GM12865 (cell line): ENCODE results near the gene SCNN1G.

ENCODE experiments used
- DNase-seq: peaks from one replicate; pipeline ENCODE4 v3.0.0; 2010; ENCODE audit warnings: low read depth
- H3K4me3 ChIP-seq: 2 replicates; pipeline ENCODE4 v1.5.1; 2011; ENCODE audit warnings: mild to moderate bottlenecking, low read depth, low read length, control low read depth
- TF ChIP-seq, protein P1 (sequence below): IDR thresholded peaks from 2 replicates; pipeline ENCODE4 v1.5.1; 2011; ENCODE audit warnings: low read length, control low read depth, low read depth, inconsistent platforms; ENCODE audit not compliant: insufficient read depth; ENCODE audit errors: missing control alignments

SCNN1G gene

DNA sequence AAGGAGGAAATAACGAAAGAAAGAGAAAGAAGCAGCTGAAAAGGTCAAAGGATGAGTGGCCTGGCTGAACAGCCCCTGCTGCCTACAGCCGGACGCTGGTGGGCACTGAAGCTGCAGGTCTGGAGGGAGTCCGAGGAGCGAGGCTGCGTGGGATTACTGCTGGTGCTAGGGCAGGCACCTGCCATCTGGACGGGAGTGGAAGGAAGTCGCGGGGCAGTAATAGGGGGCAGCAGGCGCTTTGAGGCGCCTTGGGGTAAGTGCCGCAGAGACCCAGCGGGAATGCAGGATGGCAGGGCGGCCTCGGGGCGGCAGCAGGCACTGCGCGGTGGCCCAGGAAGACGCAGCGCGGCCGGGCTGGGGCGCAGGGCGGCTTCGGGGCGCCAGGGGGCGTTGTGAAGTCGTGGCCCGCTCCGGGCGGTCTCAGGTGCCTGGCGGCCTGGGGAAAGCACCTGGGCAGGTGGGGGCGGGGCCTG, 303 bp upstream of the SCNN1G start:
- peak; percentile 87 for DNase-seq
- TF ChIP-seq, protein P1, sequence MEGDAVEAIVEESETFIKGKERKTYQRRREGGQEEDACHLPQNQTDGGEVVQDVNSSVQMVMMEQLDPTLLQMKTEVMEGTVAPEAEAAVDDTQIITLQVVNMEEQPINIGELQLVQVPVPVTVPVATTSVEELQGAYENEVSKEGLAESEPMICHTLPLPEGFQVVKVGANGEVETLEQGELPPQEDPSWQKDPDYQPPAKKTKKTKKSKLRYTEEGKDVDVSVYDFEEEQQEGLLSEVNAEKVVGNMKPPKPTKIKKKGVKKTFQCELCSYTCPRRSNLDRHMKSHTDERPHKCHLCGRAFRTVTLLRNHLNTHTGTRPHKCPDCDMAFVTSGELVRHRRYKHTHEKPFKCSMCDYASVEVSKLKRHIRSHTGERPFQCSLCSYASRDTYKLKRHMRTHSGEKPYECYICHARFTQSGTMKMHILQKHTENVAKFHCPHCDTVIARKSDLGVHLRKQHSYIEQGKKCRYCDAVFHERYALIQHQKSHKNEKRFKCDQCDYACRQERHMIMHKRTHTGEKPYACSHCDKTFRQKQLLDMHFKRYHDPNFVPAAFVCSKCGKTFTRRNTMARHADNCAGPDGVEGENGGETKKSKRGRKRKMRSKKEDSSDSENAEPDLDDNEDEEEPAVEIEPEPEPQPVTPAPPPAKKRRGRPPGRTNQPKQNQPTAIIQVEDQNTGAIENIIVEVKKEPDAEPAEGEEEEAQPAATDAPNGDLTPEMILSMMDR = peak; percentile 94
- 0 out of 2 replicates have a peak overlapping the region, but pooled peaks have one; percentile 20 for H3K4me3 ChIP-seq

DNA sequence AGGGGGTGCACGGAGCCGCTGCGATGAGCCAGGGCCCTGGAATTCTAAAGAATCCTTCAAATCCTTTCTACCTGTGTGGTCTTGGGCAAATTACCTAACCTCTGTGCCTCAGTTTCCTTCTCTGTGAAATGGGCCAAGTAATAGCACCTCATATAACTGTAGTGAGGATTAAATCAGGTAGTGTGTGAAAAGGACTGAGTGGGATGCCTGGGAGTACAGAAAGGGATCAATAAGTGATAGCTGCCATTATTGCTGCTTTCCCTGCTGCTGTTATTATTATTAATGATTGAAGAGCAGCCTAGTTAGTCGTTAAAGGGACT, 958 bp downstream of the SCNN1G start:
- H3K4me3 ChIP-seq = no peak overlapping the region
- TF ChIP-seq, protein P1 = no peak
- no peak for DNase-seq

DNA sequence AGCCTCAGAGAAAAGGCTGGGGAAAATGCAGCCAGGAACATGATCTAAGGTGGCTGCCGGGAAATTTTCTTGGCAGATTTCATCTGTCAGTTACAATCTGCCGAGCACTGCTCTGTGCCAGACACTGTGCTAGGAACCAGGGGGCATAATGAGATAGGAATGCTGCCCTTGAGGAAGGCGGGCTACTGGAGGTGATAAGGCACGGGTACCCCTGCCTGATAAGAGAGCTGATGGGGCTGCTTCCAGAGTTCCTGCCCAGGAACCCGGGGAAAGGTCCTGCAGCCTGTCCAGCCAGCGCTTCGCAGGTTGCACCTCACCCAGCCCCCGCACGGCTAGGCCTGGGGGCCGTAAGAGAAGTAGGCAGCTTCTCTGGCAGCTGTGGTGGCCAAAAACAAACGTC, 3.1 kb downstream of the SCNN1G start:
- H3K4me3 ChIP-seq = no peak overlapping the region
- no peak for DNase-seq
- TF ChIP-seq, protein P1 = no peak

DNA sequence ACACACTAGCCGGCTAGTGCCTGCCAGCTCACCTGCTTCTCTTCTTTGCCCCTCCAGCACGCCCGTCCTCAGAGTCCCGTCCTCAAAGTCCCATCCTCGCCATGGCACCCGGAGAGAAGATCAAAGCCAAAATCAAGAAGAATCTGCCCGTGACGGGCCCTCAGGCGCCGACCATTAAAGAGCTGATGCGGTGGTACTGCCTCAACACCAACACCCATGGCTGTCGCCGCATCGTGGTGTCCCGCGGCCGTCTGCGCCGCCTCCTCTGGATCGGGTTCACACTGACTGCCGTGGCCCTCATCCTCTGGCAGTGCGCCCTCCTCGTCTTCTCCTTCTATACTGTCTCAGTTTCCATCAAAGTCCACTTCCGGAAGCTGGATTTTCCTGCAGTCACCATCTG, 3.6 kb downstream of the SCNN1G start:
- DNase-seq = no peak
- no peak overlapping the region for H3K4me3 ChIP-seq
- TF ChIP-seq, protein P1 = no peak

DNA sequence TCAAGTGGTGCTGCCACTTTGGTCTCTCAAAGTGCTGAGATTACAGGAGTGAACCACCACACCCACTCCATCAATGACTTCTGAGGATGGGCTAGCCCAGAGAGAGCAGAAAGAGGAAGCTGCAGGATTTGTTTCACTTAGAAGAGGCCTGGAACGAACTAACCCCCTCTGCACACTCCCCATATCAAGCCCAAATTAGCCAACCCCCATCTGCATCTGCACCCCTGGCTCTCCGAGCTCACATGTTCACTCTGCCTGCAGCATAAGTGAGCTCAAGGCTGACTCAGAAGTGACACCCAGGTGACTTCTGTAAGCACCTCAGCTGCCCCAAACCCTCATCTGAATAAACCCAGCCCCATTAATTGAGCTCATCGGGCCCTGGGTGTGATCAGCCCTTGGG, 4.8 kb downstream of the SCNN1G start:
- peak; percentile 3 for DNase-seq
- TF ChIP-seq, protein P1 = no peak
- no peak overlapping the region for H3K4me3 ChIP-seq

DNA sequence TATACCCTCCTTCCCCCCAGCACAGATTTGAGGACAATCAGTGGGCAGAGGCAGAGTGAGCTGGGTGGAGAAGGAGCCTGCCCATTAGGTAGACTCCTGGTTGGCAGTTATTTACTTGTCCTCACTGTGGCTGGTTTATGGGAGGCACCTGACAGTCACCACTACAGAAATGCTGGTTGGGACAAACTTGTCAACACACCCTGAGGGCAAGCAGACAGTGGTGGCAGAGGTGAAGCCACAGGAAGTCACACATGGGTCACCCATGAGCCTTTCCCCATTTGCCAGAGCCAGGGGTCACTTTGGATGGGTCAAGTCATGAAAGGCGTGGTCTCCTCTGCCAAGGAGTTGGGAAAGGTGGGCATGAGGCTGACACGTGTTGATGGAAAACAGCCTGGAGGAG, 6.4 kb downstream of the SCNN1G start:
- TF ChIP-seq, protein P1 = no peak
- no peak overlapping the region for H3K4me3 ChIP-seq
- no peak for DNase-seq

DNA sequence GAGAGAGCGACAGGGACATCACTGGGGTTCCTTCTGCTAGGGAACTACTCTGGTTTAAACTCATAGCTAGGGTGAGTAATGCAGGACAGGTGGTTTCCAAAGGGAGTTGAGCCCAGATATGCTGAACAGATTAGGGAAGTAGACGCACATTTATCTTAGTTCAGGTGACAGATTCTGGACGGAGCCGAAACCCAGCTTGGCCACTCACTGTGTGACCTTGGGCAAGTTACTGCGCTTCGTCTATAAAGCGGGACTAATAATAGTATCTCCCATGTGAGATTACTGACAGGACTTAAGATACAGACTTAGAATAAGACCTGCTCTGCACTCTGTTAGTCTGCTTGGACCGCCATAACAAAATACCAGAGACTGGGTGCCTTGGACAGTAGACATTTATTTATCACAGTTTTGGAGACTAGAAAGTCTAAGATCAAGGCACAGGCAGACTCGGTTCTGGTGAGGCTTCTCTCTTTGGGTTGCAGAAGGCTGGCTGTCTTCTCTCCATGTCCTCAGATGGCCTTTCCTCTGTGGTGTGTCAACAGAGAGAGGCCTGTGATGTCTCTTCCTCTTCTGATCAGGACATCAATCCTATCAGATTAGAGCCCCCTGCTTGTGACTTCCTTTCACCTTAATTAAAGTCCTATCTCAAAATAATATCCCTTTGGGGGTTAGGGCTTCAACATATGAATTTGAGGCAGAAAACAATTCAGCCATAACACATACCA, 12.1 kb downstream of the SCNN1G start:
- no peak for DNase-seq
- TF ChIP-seq, protein P1 = no peak
- H3K4me3 ChIP-seq = no peak overlapping the region
